CD14-positive monocyte (primary cell): ENCODE results near the gene EML2. TPM values are rescaled to one million over a fixed set of nuclear protein-coding genes. Genes with fewer than 3 reads are reported as not detected.
A peak's percentile ranks its signal among the peaks of the same experiment; 100 is the strongest.

Experiments used
- DNase-seq, 3 donors: peaks; one replicate each; pipeline ENCODE4 v3.0.0-alpha.2; 2011 to 2022
- H2AFZ ChIP-seq: 2 replicates; pipeline ENCODE4 v1.6.0; 2012; ENCODE audit warnings: mild to moderate bottlenecking, low read depth, low read length, inconsistent platforms; ENCODE audit not compliant: insufficient read depth, poor library complexity, severe bottlenecking
- H3K27ac ChIP-seq, 2 donors: 1 replicate in 1 of 2; 2 replicates in 1 of 2; pipeline ENCODE4 v1.5.1; 2012 to 2013; ENCODE audit warnings: low read length in 2 of 2, control low read depth in 1 of 2, inconsistent platforms in 1 of 2, low read depth in 1 of 2, mild to moderate bottlenecking in 1 of 2
- H3K27me3 ChIP-seq, 2 donors: one replicate each; pipeline versions ENCODE4 v1.6.0 to v1.6.1; 2011 to 2013; ENCODE audit warnings: low read length in 2 of 2; ENCODE audit not compliant: control insufficient read depth in 2 of 2, insufficient read depth in 2 of 2
- H3K36me3 ChIP-seq, 2 donors: replicated peaks in 1 of 2; 1 replicate in 1 of 2; 2 replicates in 1 of 2; pipeline versions ENCODE4 v1.5.1 to v1.6.1; 2012 to 2013; ENCODE audit warnings: low read length in 2 of 2, control low read depth in 1 of 2, inconsistent platforms in 1 of 2, mild to moderate bottlenecking in 1 of 2; ENCODE audit not compliant: insufficient read depth in 2 of 2, control insufficient read depth in 1 of 2
- H3K4me1 ChIP-seq, 2 donors: 1 replicate in 1 of 2; 2 replicates in 1 of 2; pipeline versions ENCODE4 v1.5.1 to v1.6.1; 2012 to 2013; ENCODE audit warnings: low read length in 2 of 2, control low read depth in 1 of 2, inconsistent platforms in 1 of 2, mild to moderate bottlenecking in 1 of 2, moderate library complexity in 1 of 2; ENCODE audit not compliant: insufficient read depth in 2 of 2, control insufficient read depth in 1 of 2
- H3K4me2 ChIP-seq: replicated peaks from 2 replicates; pipeline ENCODE3; 2012; ENCODE audit warnings: low read length, moderate library complexity, mild to moderate bottlenecking; ENCODE audit not compliant: poor library complexity, severe bottlenecking; ENCODE audit errors: extremely low read depth
- H3K4me3 ChIP-seq, 3 experiments: fragments of 200-600 bp in 1 of 3; sonication (generic) in 1 of 3; replicated peaks in 1 of 3; 1 replicate in 2 of 3; 2 replicates in 1 of 3; pipeline ENCODE4 v1.5.1; 2011 to 2013; ENCODE audit warnings: low read length in 3 of 3, mild to moderate bottlenecking in 3 of 3, control low read depth in 2 of 3, low read depth in 2 of 3, inconsistent platforms in 1 of 3, moderate library complexity in 1 of 3
- H3K79me2 ChIP-seq: 2 replicates; pipeline ENCODE4 v1.6.0; 2012; ENCODE audit warnings: mild to moderate bottlenecking, control low read depth, inconsistent platforms, low read length, moderate library complexity; ENCODE audit not compliant: insufficient read depth
- H3K9ac ChIP-seq: 2 replicates; pipeline ENCODE4 v1.6.0; 2017; ENCODE audit warnings: low read length, mild to moderate bottlenecking; ENCODE audit not compliant: insufficient read depth, poor library complexity, severe bottlenecking
- H3K9me3 ChIP-seq, 2 donors: replicated peaks in 1 of 2; 1 replicate in 1 of 2; 2 replicates in 1 of 2; pipeline versions ENCODE4 v1.5.1 to v1.6.1; 2012 to 2013; ENCODE audit warnings: low read length in 2 of 2, control low read depth in 1 of 2; ENCODE audit not compliant: control insufficient read depth in 1 of 2, insufficient read depth in 1 of 2
- H4K20me1 ChIP-seq: 2 replicates; pipeline ENCODE4 v1.6.0; 2012; ENCODE audit warnings: mild to moderate bottlenecking, low read length, control low read depth, moderate library complexity; ENCODE audit not compliant: insufficient read depth
- H3K27ac Mint-ChIP-seq, 7 donors: one replicate each; pipeline ENCODE4 v1.8.0; 2020; ENCODE audit warnings: mild to moderate bottlenecking in 7 of 7, mixed read lengths in 7 of 7, moderate library complexity in 6 of 7, inconsistent platforms in 2 of 7
- H3K27me3 Mint-ChIP-seq, 3 donors: one replicate each; pipeline ENCODE4 v1.8.0; 2021 to 2022; ENCODE audit warnings: low read depth in 3 of 3, mild to moderate bottlenecking in 3 of 3, mixed read lengths in 3 of 3, moderate library complexity in 3 of 3, inconsistent platforms in 1 of 3
- H3K36me3 Mint-ChIP-seq, 2 donors: one replicate each; pipeline ENCODE4 v1.8.0; 2020; ENCODE audit warnings: mixed read lengths in 2 of 2, inconsistent platforms in 1 of 2, mild to moderate bottlenecking in 1 of 2
- H3K4me1 Mint-ChIP-seq: one replicate; pipeline ENCODE4 v1.8.0; 2020; ENCODE audit warnings: mild to moderate bottlenecking, mixed read lengths
- H3K4me3 Mint-ChIP-seq, 2 donors: one replicate each; pipeline ENCODE4 v1.8.0; 2020; ENCODE audit warnings: mild to moderate bottlenecking in 2 of 2, mixed read lengths in 2 of 2, moderate library complexity in 1 of 2
- H3K9me3 Mint-ChIP-seq, 7 donors: one replicate each; pipeline ENCODE4 v1.8.0; 2020 to 2022; ENCODE audit warnings: mixed read lengths in 7 of 7, mild to moderate bottlenecking in 6 of 7, moderate library complexity in 6 of 7, inconsistent platforms in 2 of 7
- CTCF ChIP-seq: fragments of 200-600 bp; IDR thresholded peaks from one replicate; pipeline ENCODE4 v1.8.0; 2022; ENCODE audit warnings: antibody characterized with exemption, mild to moderate bottlenecking
- WGBS: methylation state at CpG from one replicate; pipeline ENCODE4 v1.1.5; 2013; ENCODE audit warnings: missing lambda C conversion rate; ENCODE audit not compliant: insufficient coverage; 5-methylcytosine and 5-hydroxymethylcytosine counted together
- intact Hi-C, 2 donors: fragments of 100-400 bp; cut with micrococcal nuclease; formaldehyde crosslinking; loops; one replicate each; pipeline versions ENCODE4 v1.15.0 to v1.15.1; 2023
- polyA plus RNA-seq, 3 donors: library from polyadenylated mRNA; depleted of rRNA in 1 of 3; unstranded in 2 of 3; stranded (reverse) in 1 of 3; fragments of 300-500 nt in 2 of 3; fragments of >200 nt in 1 of 3; fragmentation: Illumina TruSeq in 2 of 3; gene quantifications; 1 replicate in 2 of 3; 2 replicates in 1 of 3; pipeline ENCODE4 v1.2.3, GENCODE V29; 2012 to 2021

The EML2 gene
- polyA plus RNA-seq, 3 donors: 10.3 to 50.8 (median 11.9) TPM

GRCh38 chr19:45571457-45572220, 67.6 kb downstream of the EML2 start:
- intact Hi-C loops: no loop called here
- no peak overlapping the region for H3K27ac ChIP-seq
- no CpG with 5 or more reads among the region's 8 CpGs for WGBS
- no peak for TF ChIP-seq CTCF
- H3K9me3 ChIP-seq: no peaks in the 10 kb centered on the region
- no peak for DNase-seq
- H3K27me3 Mint-ChIP-seq: peaks cover 0 to 1% (median 0%) of the 10 kb centered on the region in 3 donors
- H3K4me1 ChIP-seq: no peaks in the 10 kb centered on the region
- H3K9ac ChIP-seq: no peak overlapping the region
- no peak overlapping the region for H3K4me3 ChIP-seq
- H2AFZ ChIP-seq: no peak overlapping the region
- no peak overlapping the region for H3K4me3 Mint-ChIP-seq
- peaks cover 5 to 20% of the 10 kb centered on the region in 2 donors for H3K36me3 Mint-ChIP-seq
- H3K27ac Mint-ChIP-seq: no peak overlapping the region
- H3K9me3 Mint-ChIP-seq: peaks cover 0 to 3% (median 0%) of the 10 kb centered on the region in 7 donors
- H3K36me3 ChIP-seq: no peaks in the 10 kb centered on the region
- H3K4me2 ChIP-seq: no peak overlapping the region
- peaks cover under 1% of the 10 kb centered on the region for H3K79me2 ChIP-seq
- H4K20me1 ChIP-seq: peaks cover 26% of the 10 kb centered on the region
- no peaks in the 10 kb centered on the region for H3K4me1 Mint-ChIP-seq
- no peaks in the 10 kb centered on the region for H3K27me3 ChIP-seq

GRCh38 chr19:45569619-45570421, 69.4 kb downstream of the EML2 start:
- no peaks in the 10 kb centered on the region for H3K79me2 ChIP-seq
- Mint-ChIP-seq H3K27ac (peak overlapping the region in 1 of 7 donors; percentile 82), H3K4me3 (no peak overlapping the region), H3K27me3 (peaks cover 0 to 1% (median 0%) of the 10 kb centered on the region in 3 donors), H3K9me3 (peaks cover 0 to 3% (median 0%) of the 10 kb centered on the region in 7 donors), H3K36me3 (peaks cover 2 to 14% of the 10 kb centered on the region in 2 donors), H3K4me1 (no peaks in the 10 kb centered on the region)
- H3K36me3 ChIP-seq: no peaks in the 10 kb centered on the region
- H2AFZ ChIP-seq: no peak overlapping the region
- intact Hi-C loops: no loop called here
- H3K4me1 ChIP-seq: no peaks in the 10 kb centered on the region
- no peak overlapping the region for H3K4me2 ChIP-seq
- no peak overlapping the region for H3K4me3 ChIP-seq
- DNase-seq: peak; percentile 22 to 41 (median 26)
- TF ChIP-seq CTCF: peak; percentile 72
- peaks cover 21% of the 10 kb centered on the region for H4K20me1 ChIP-seq
- no peaks in the 10 kb centered on the region for H3K9me3 ChIP-seq
- WGBS: 58% methylated on average over 8 of the region's 15 CpGs
- no peak overlapping the region for H3K27ac ChIP-seq
- H3K9ac ChIP-seq: no peak overlapping the region
- H3K27me3 ChIP-seq: no peaks in the 10 kb centered on the region
